ENCODE measurements around the gene HOXA5. TPM values are rescaled to one million over a fixed set of nuclear protein-coding genes. Genes with fewer than 3 reads are reported as not detected.
A peak's percentile ranks its signal among the peaks of the same experiment; 100 is the strongest.

Gene HOXA5
- total RNA-seq, 1 donor from 2014 or later: 15.3 TPM

GRCh38 chr7:27150568-27151340 is 7.3 kb upstream of the HOXA5 start:
- peak; percentile 93 for DNase-seq (ENCODE audit: low spot score)

GRCh38 chr7:27149842-27150567 is 6.5 kb upstream of the HOXA5 start:
- no peak for DNase-seq (ENCODE audit: low spot score)

GRCh38 chr7:27148756-27149641 is 5.5 kb upstream of the HOXA5 start:
- DNase-seq (ENCODE audit: low spot score): no peak

- no peak for DNase-seq (ENCODE audit: low spot score)
Observed at GRCh38 chr7:27148031-27148755, 4.7 kb upstream of the HOXA5 start.

GRCh38 chr7:27147199-27148030 is 3.9 kb upstream of the HOXA5 start, which contains the start of gene HOXA6:
Gene HOXA6 (minus strand): TSS chr7:27147774. CDS start chr7:27147749, 25 bp downstream.
- DNase-seq (ENCODE audit: low spot score): peak; percentile 92

GRCh38 chr7:27146491-27147198 is 3.2 kb upstream of the HOXA5 start:
- no peak for DNase-seq (ENCODE audit: low spot score)

- DNase-seq (ENCODE audit: low spot score): no peak
Observed at GRCh38 chr7:27145914-27146412, 2.5 kb upstream of the HOXA5 start.

- DNase-seq (ENCODE audit: low spot score): no peak
Observed at GRCh38 chr7:27145165-27145913, 1.9 kb upstream of the HOXA5 start.

- DNase-seq (ENCODE audit: low spot score): no peak
Observed at GRCh38 chr7:27144781-27145164, 1.3 kb upstream of the HOXA5 start.

- DNase-seq (ENCODE audit: low spot score): no peak
Observed at GRCh38 chr7:27143950-27144780, 684 bp upstream of the HOXA5 start.

- DNase-seq (ENCODE audit: low spot score): no peak
Observed at GRCh38 chr7:27142580-27143022, 880 bp downstream of the HOXA5 start.

GRCh38 chr7:27141923-27142579 is 1.4 kb downstream of the HOXA5 start:
- DNase-seq (ENCODE audit: low spot score): no peak

- no peak for DNase-seq (ENCODE audit: low spot score)
Observed at GRCh38 chr7:27141137-27141922, 2.2 kb downstream of the HOXA5 start.

GRCh38 chr7:27140126-27140857 is 3.2 kb downstream of the HOXA5 start:
- no peak for DNase-seq (ENCODE audit: low spot score)

Measured in mesenteric fat pad (tissue), 1 donor.